Endothelial cell of umbilical vein (primary cell): ENCODE data around the gene CNP. TPM values are rescaled to one million over a fixed set of nuclear protein-coding genes. Genes with fewer than 3 reads are reported as not detected.

ENCODE experiments used
- BruUV-seq: library from RNA; stranded (reverse); fragments of 400-500 nt; replicated peaks from 2 replicates; lab custom pipeline; 2021; lab: Mats Ljungman, UMichigan
- CTCF ChIA-PET: fragments of 300-600, 350-600 bp; sonication (Branson Sonifier 250); formaldehyde crosslinking; loops from one replicate; lab custom pipeline; 2021; ENCODE audit warnings: antibody characterized with exemption, inconsistent platforms; lab: Charles Lee
- POLR2A ChIA-PET: fragments of 300-600, 350-600 bp; sonication (Branson Sonifier 250); formaldehyde crosslinking; loops from one replicate; lab custom pipeline; 2021; ENCODE audit warnings: antibody characterized with exemption, inconsistent platforms; lab: Charles Lee
- DNase-seq: peaks from one replicate; pipeline ENCODE4 v3.0.0-alpha.2; 2011; ENCODE audit warnings: low read depth, low spot score
- FAIRE-seq: peaks from 2 replicates; lab custom pipeline; 2011; peaks lifted over from hg19 to GRCh38; lab: Jason Lieb, UNC
- H2AFZ ChIP-seq: 2 replicates; pipeline ENCODE4 v1.6.0; 2012; ENCODE audit warnings: low read depth, low read length, control low read depth, inconsistent platforms
- H3K27ac ChIP-seq: 2 replicates; pipeline ENCODE4 v1.5.1; 2011; ENCODE audit warnings: low read depth, mild to moderate bottlenecking, control low read depth, low read length, moderate library complexity; ENCODE audit not compliant: insufficient read depth
- H3K27me3 ChIP-seq, 2 experiments: 2 replicates each; pipeline versions ENCODE4 v1.6.0 to v1.6.1; 2011; ENCODE audit warnings: low read length in 2 of 2, mixed read lengths in 1 of 2; ENCODE audit not compliant: control insufficient read depth in 2 of 2, insufficient read depth in 2 of 2
- H3K36me3 ChIP-seq, 2 experiments: 2 replicates in 1 of 2; 3 replicates in 1 of 2; pipeline ENCODE4 v1.5.1; 2011; ENCODE audit warnings: low read length in 2 of 2, mild to moderate bottlenecking in 1 of 2, moderate library complexity in 1 of 2; ENCODE audit not compliant: control insufficient read depth in 2 of 2, insufficient read depth in 2 of 2; ENCODE audit errors: extremely low read depth in 1 of 2
- H3K4me1 ChIP-seq: 3 replicates; pipeline ENCODE4 v1.5.1; 2011; ENCODE audit warnings: mild to moderate bottlenecking, low read length; ENCODE audit not compliant: control insufficient read depth, insufficient read depth; ENCODE audit errors: extremely low read depth
- H3K4me2 ChIP-seq: 2 replicates; pipeline ENCODE4 v1.6.1; 2011; ENCODE audit warnings: low read length, control low read depth, mixed read lengths; ENCODE audit not compliant: insufficient read depth
- H3K4me3 ChIP-seq, 3 experiments: fragments of 200-600 bp in 1 of 3; sonication (generic), shearing (Covaris generic) in 1 of 3; replicated peaks in 1 of 3; 2 replicates each; pipeline ENCODE4 v1.5.1; 2011 to 2016; ENCODE audit warnings: control low read depth in 3 of 3, low read length in 3 of 3, mild to moderate bottlenecking in 2 of 3, inconsistent platforms in 1 of 3, low read depth in 1 of 3, moderate library complexity in 1 of 3; ENCODE audit not compliant: insufficient read depth in 1 of 3
- H3K79me2 ChIP-seq: 2 replicates; pipeline ENCODE4 v1.6.0; 2012; ENCODE audit warnings: low read length, inconsistent platforms; ENCODE audit not compliant: control insufficient read depth, insufficient read depth
- H3K9ac ChIP-seq: replicated peaks from 2 replicates; pipeline ENCODE3; 2011; ENCODE audit warnings: low read length, control low read depth; ENCODE audit not compliant: insufficient read depth; ENCODE audit errors: extremely low read depth
- H3K9me1 ChIP-seq: replicated peaks from 3 replicates; pipeline ENCODE4 v1.6.0; 2011; ENCODE audit warnings: mild to moderate bottlenecking, low read length; ENCODE audit not compliant: control insufficient read depth, insufficient read depth; ENCODE audit errors: extremely low read depth
- H3K9me3 ChIP-seq: replicated peaks from 2 replicates; pipeline ENCODE4 v1.5.1; 2012; ENCODE audit warnings: low read length, inconsistent platforms; ENCODE audit not compliant: control insufficient read depth, insufficient read depth
- H4K20me1 ChIP-seq: replicated peaks from 2 replicates; pipeline ENCODE3; 2011; ENCODE audit warnings: mild to moderate bottlenecking, low read length; ENCODE audit not compliant: control insufficient read depth, insufficient read depth; ENCODE audit errors: extremely low read depth
- CTCF ChIP-seq, 2 donors: IDR thresholded peaks; 1 replicate in 1 of 2; 2 replicates in 1 of 2; pipeline ENCODE4 v1.5.1; 2011; ENCODE audit warnings: low read length in 2 of 2, mild to moderate bottlenecking in 2 of 2, moderate library complexity in 2 of 2, control low read depth in 1 of 2, inconsistent platforms in 1 of 2, low read depth in 1 of 2; ENCODE audit not compliant: insufficient read depth in 1 of 2; ENCODE audit errors: extremely low read depth in 1 of 2
- EZH2 ChIP-seq: IDR thresholded peaks from 2 replicates; pipeline ENCODE4 v1.6.1; 2012; ENCODE audit warnings: borderline replicate concordance, low read depth, mild to moderate bottlenecking, moderate library complexity, low read length, inconsistent platforms; ENCODE audit not compliant: severe bottlenecking
- FOS ChIP-seq: IDR thresholded peaks from 2 replicates; pipeline ENCODE4 v1.6.1; 2011; ENCODE audit warnings: mild to moderate bottlenecking, low read length, moderate library complexity, borderline replicate concordance; ENCODE audit not compliant: insufficient read depth
- GATA2 ChIP-seq: IDR thresholded peaks from 2 replicates; pipeline ENCODE4 v1.7.0; 2011; ENCODE audit warnings: low read depth, mild to moderate bottlenecking, moderate library complexity, mixed read lengths, low read length; ENCODE audit not compliant: insufficient read length, insufficient read depth
- JUN ChIP-seq: IDR thresholded peaks from 2 replicates; pipeline ENCODE4 v1.6.1; 2011; ENCODE audit warnings: borderline replicate concordance, low read depth; ENCODE audit not compliant: insufficient read length, insufficient read depth
- MYC ChIP-seq: IDR thresholded peaks from one replicate; pipeline ENCODE4 v1.6.1; 2011; ENCODE audit warnings: mild to moderate bottlenecking, low read depth, low read length
- POLR2A ChIP-seq: IDR thresholded peaks from 2 replicates; pipeline ENCODE4 v1.6.1; 2012; ENCODE audit warnings: low read depth, mild to moderate bottlenecking, control low read depth, low read length
- POLR2AphosphoS5 ChIP-seq: IDR thresholded peaks from 2 replicates; pipeline ENCODE4 v1.6.1; 2012; ENCODE audit warnings: low read depth, mild to moderate bottlenecking, control low read depth, low read length, moderate library complexity; ENCODE audit not compliant: insufficient read depth
- dilution Hi-C: fragments of 300-500 bp; cut with MboI; formaldehyde crosslinking; loops from one replicate; pipeline ENCODE4 v1.15.0; 2019; ENCODE audit warnings: low sequenced_read_pairs; ENCODE audit not compliant: extremely low pct_ligation_motif_present
- intact Hi-C: fragments of 100-400 bp; cut with micrococcal nuclease; formaldehyde crosslinking; loops from one replicate; pipeline ENCODE4 v1.10.0; 2022
- polyA plus RNA-seq, 4 experiments: library from polyadenylated mRNA; depleted of rRNA in 3 of 4; stranded (reverse) in 3 of 4; unstranded in 1 of 4; fragments of >200 nt; gene quantifications; 2 replicates each; pipeline versions ENCODE4 v1.2.1 to v1.2.3, GENCODE V29; 2011 to 2012; ENCODE audit warnings: missing spikeins in 1 of 4
- total RNA-seq: library from RNA; stranded (reverse); gene quantifications from 2 replicates; pipeline ENCODE4 v1.2.3, GENCODE V29; 2021
- TF ChIP-seq, protein P1 (sequence below): IDR thresholded peaks from 2 replicates; pipeline ENCODE4 v1.6.1; 2011; ENCODE audit not compliant: insufficient read depth, insufficient read length

Gene CNP
- total and polyA plus RNA-seq, 2 donors (not counting 3 experiments of a cell fraction or from before 2014, with no cell fraction given), result 49.4 to 84.9 TPM

- Histone ChIP-seq H3K4me3 (peak overlapping the region; percentile 74 to 93 (median 79)), H4K20me1 (no peaks in the 10 kb centered on the region), H3K79me2 (peaks cover 22% of the 10 kb centered on the region), H3K9me3 (no peaks in the 10 kb centered on the region), H3K36me3 (peaks cover 2 to 14% of the 10 kb centered on the region in 2 experiments), H3K9ac (peak overlapping the region; percentile 95), H3K4me2 (peak overlapping the region; percentile 54), H3K27me3 (no peaks in the 10 kb centered on the region), H3K4me1 (peaks cover 18% of the 10 kb centered on the region), H3K9me1 (no peaks in the 10 kb centered on the region), H3K27ac (peak overlapping the region; percentile 51), H2AFZ (peak overlapping the region; percentile 23)
- TF ChIP-seq GATA2 (no peak), CTCF (IDR thresholded peaks at IDR 0.05; ENCODE audit: extremely low read depth in 1 of 2, insufficient read depth in 1 of 2, low read depth in 1 of 2, low read length in 2 of 2) (no peak), JUN (no peak), POLR2A (no peak), POLR2AphosphoS5 (no peak), FOS (no peak), EZH2 (no peak), MYC (no peak)
- TF ChIP-seq, protein P1, sequence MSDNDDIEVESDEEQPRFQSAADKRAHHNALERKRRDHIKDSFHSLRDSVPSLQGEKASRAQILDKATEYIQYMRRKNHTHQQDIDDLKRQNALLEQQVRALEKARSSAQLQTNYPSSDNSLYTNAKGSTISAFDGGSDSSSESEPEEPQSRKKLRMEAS, result no peak
- BruUV-seq, result no TSS peak
- intact Hi-C loops (loop anchor here (5.0 kb wide), 1 partner anchor 50 kb away; the partner anchor contains the start of gene DNAJC7), dilution Hi-C loops (loop anchor here (25.0 kb wide), 1 partner anchor 145 kb away; the partner anchor contains the start of genes DHX58, HSPB9 and KAT2A)
- DNase-seq, result no peak
- FAIRE-seq, result no peak
- POLR2A ChIA-PET, result interaction anchor here (0.5 kb wide), 1 partner anchor 12 kb away, joined by 5 read pairs; no protein-coding TSS in a partner anchor
- CTCF ChIA-PET, result interaction anchor here (1.3 to 7.6 kb wide), 6 partner anchors 9 to 151 kb away, joined by 3 to 74 read pairs (median 5); partner anchors contain the start of genes KAT2A and ODAD4
Observed at GRCh38 chr17:41967141-41967920, 736 bp downstream of the CNP start.
